MV-4-11 (cell line): ENCODE results near the gene PEMT.

Experiments
- DNase-seq: peaks from one replicate; lab custom pipeline; 2025; lab: John Stamatoyannopoulos, UW

Gene PEMT

GRCh38 chr17:17553217-17554195, 38.0 kb downstream of the PEMT start:
- no peak for DNase-seq

GRCh38 chr17:17552351-17553216, 38.9 kb downstream of the PEMT start:
- DNase-seq: no peak

GRCh38 chr17:17551361-17551760, 40.1 kb downstream of the PEMT start:
- no peak for DNase-seq

GRCh38 chr17:17549732-17550366, 41.7 kb downstream of the PEMT start:
- no peak for DNase-seq

GRCh38 chr17:17548044-17548443, 43.5 kb downstream of the PEMT start:
- DNase-seq: no peak

GRCh38 chr17:17547210-17547764, 44.2 kb downstream of the PEMT start:
- no peak for DNase-seq

GRCh38 chr17:17546399-17547185, 44.9 kb downstream of the PEMT start:
- no peak for DNase-seq

GRCh38 chr17:17545984-17546383, 45.5 kb downstream of the PEMT start:
- no peak for DNase-seq

GRCh38 chr17:17545031-17545820, 46.3 kb downstream of the PEMT start:
- no peak for DNase-seq

- DNase-seq: no peak
Observed at GRCh38 chr17:17542906-17543635, 48.4 kb downstream of the PEMT start.

GRCh38 chr17:17541640-17542001, 49.9 kb downstream of the PEMT start:
- no peak for DNase-seq

GRCh38 chr17:17540935-17541639, 50.4 kb downstream of the PEMT start:
- no peak for DNase-seq

GRCh38 chr17:17540278-17540906, 51.1 kb downstream of the PEMT start:
- no peak for DNase-seq

- DNase-seq: no peak
Observed at GRCh38 chr17:17539591-17539990, 51.9 kb downstream of the PEMT start.

GRCh38 chr17:17538417-17539391, 52.8 kb downstream of the PEMT start:
- no peak for DNase-seq

- no peak for DNase-seq
Observed at GRCh38 chr17:17537311-17538099, 54.0 kb downstream of the PEMT start.

GRCh38 chr17:17536702-17537101, 54.8 kb downstream of the PEMT start:
- no peak for DNase-seq
